Heart left ventricle (tissue), 13 donors: Measurements from ENCODE around the gene ZNF423.

Source experiments
- POLR2A ChIP-seq, 2 donors: fragments of 450-650 bp; IDR thresholded peaks; one replicate each; pipeline ENCODE4 v1.6.1; 2017; ENCODE audit warnings: antibody characterized with exemption in 2 of 2, mild to moderate bottlenecking in 2 of 2, moderate library complexity in 2 of 2
- TF ChIP-seq, protein P1 (sequence below), 12 donors: fragments of 200-600 bp; sonication (generic) in 4 of 12; IDR thresholded peaks; one replicate each; pipeline versions ENCODE4 v1.5.0 to v1.8.0; 2018 to 2022; ENCODE audit warnings: antibody characterized with exemption in 12 of 12, mild to moderate bottlenecking in 5 of 12
- donor health status: ischemic (EF 13 %, LVEDD 7.1; RV severe dilation, severe dysfunction).
- donor health status: DM: no; HTN: yes; CAD: no.
- donor health status: DM: no; HTN: no; CAD: no.
- donor health status: ischemic (EF 25% LVEDD 6.9; RV normal size, moderate dysfunction).
- donor health status: ischemic (EF 25% LVEDD 5.7; RV mildly dilated, moderate dysfunction).
- donor health status: ischemic (EF 35%, LVEDD 5.7; RV mildly dilated, moderate dysfunction).
- donor health status: nonischemic (EF 11% LVEDD 7.7; RV severe dilation, severe dysfunction).
- donor health status: DM: yes; HTN: yes; CAD: no.
- donor health status: PGD.
- donor health status: ischemic (EF 29% LVEDD 5.4; RV normal size, mild dysfunction).
- donor health status: nonischemic (EF 23%, LVEDD 6.1; RV moderate dilation, normal function).

DNA sequence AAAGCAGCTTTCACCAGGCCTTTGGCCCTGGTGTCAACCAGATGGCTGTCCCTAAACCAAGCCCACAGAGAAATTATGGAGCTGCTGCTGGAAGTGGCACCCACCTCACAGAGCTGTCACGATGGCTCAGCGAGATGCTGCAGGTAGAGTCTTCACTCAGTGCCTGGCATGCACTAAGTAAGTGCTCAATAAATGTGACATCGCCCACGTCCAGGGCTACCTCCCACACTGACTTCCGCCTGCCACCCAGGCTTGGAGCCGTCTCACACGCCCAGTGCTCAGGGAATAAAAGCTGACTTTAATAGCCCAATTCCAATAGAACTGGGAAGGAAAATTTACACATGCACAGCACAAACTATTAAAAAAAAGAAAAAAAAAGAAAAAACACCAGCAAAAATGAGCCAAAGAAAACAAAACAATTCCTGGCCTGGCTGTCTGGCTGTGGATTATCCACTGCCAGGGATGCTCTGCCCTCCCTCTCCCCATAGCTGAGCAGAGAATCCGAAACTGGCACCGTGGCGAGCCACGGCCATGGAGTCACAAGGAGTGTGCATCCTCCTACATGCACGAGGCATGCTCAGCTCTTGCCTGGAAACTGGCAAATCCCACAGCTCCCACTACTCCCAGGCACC, 68.9 kb downstream of the ZNF423 start:
- TF ChIP-seq, protein P1, sequence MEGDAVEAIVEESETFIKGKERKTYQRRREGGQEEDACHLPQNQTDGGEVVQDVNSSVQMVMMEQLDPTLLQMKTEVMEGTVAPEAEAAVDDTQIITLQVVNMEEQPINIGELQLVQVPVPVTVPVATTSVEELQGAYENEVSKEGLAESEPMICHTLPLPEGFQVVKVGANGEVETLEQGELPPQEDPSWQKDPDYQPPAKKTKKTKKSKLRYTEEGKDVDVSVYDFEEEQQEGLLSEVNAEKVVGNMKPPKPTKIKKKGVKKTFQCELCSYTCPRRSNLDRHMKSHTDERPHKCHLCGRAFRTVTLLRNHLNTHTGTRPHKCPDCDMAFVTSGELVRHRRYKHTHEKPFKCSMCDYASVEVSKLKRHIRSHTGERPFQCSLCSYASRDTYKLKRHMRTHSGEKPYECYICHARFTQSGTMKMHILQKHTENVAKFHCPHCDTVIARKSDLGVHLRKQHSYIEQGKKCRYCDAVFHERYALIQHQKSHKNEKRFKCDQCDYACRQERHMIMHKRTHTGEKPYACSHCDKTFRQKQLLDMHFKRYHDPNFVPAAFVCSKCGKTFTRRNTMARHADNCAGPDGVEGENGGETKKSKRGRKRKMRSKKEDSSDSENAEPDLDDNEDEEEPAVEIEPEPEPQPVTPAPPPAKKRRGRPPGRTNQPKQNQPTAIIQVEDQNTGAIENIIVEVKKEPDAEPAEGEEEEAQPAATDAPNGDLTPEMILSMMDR (IDR thresholded peaks at IDR 0.05) = no peak
- TF ChIP-seq POLR2A (IDR thresholded peaks at IDR 0.05) = no peak
